K562 (cell line): ENCODE data around the gene STIM1. TPM values are rescaled to one million over a fixed set of nuclear protein-coding genes. Genes with fewer than 3 reads are reported as not detected.
A peak's percentile ranks its signal among the peaks of the same experiment; 100 is the strongest.

ENCODE experiments used
- BCL6 ChIP-seq: fragments of 250-450 bp; sonication (Bioruptor Pico); IDR thresholded peaks from 2 replicates; pipeline ENCODE4 v1.4.0; 2020
- CCAR2 ChIP-seq: fragments of 200-400 bp; formaldehyde crosslinking; IDR thresholded peaks from 2 replicates; pipeline ENCODE4 v1.6.1; 2017; ENCODE audit warnings: mild to moderate bottlenecking, low read depth, low read length
- CCNT2 ChIP-seq: IDR thresholded peaks from 2 replicates; pipeline ENCODE4 v1.6.1; 2011; ENCODE audit warnings: borderline replicate concordance, low read depth, mild to moderate bottlenecking, moderate library complexity, mixed read lengths, low read length; ENCODE audit not compliant: insufficient read length; ENCODE audit errors: extremely low read depth
- DNMT1 ChIP-seq: fragments of 450-650 bp; IDR thresholded peaks from 2 replicates; pipeline ENCODE4 v1.6.1; 2016; ENCODE audit warnings: antibody characterized with exemption, mild to moderate bottlenecking
- E2F1 ChIP-seq: sonication (generic); formaldehyde crosslinking; IDR thresholded peaks from 2 replicates; pipeline ENCODE4 v1.8.1; 2023; ENCODE audit warnings: mild to moderate bottlenecking, missing genetic modification reagents, moderate library complexity
- EP400 ChIP-seq: fragments of 450-650 bp; IDR thresholded peaks from 2 replicates; pipeline ENCODE4 v1.6.1; 2017; ENCODE audit warnings: antibody characterized with exemption, mild to moderate bottlenecking, moderate library complexity
- HMGXB4 ChIP-seq: sonication (generic); formaldehyde crosslinking; IDR thresholded peaks from 2 replicates; pipeline ENCODE4 v1.8.1; 2023; ENCODE audit warnings: mild to moderate bottlenecking, missing genetic modification reagents
- NFE2 ChIP-seq: IDR thresholded peaks from 2 replicates; pipeline ENCODE4 v1.6.1; 2014; ENCODE audit warnings: antibody characterized with exemption, low read depth
- NFIC ChIP-seq: fragments of 450-650 bp; IDR thresholded peaks from 2 replicates; pipeline ENCODE4 v1.6.1; 2017; ENCODE audit warnings: mild to moderate bottlenecking, inconsistent platforms
- RAD21 ChIP-seq, 2 experiments: fragments of 250-450 bp in 1 of 2; fragments of 450-650 bp in 1 of 2; sonication (Bioruptor Pico) in 1 of 2; formaldehyde crosslinking in 1 of 2; IDR thresholded peaks in 1 of 2; conservative IDR thresholded peaks in 1 of 2; 2 replicates each; pipeline versions ENCODE4 v1.4.0 to v1.8.0; 2020 to 2022; ENCODE audit warnings: mild to moderate bottlenecking in 2 of 2, moderate library complexity in 1 of 2
- SRSF1 ChIP-seq: fragments of 200-400 bp; formaldehyde crosslinking; IDR thresholded peaks from 2 replicates; pipeline ENCODE4 v1.6.1; 2017; ENCODE audit warnings: mild to moderate bottlenecking, low read depth, low read length, moderate library complexity
- TBL1XR1 ChIP-seq, 2 experiments: IDR thresholded peaks; 2 replicates each; pipeline ENCODE4 v1.6.1; 2012; ENCODE audit warnings: improper control_type of control experiment in 2 of 2, low read length in 2 of 2, mild to moderate bottlenecking in 1 of 2
- THAP12 ChIP-seq: fragments of 250-450 bp; sonication (Bioruptor Pico); IDR thresholded peaks from 2 replicates; pipeline ENCODE4 v1.9.0; 2021; ENCODE audit warnings: mild to moderate bottlenecking, inconsistent platforms
- YY1 ChIP-seq, 3 experiments: IDR thresholded peaks; 2 replicates each; pipeline ENCODE4 v1.6.1; 2011; ENCODE audit warnings: low read length in 2 of 3, mild to moderate bottlenecking in 2 of 3, moderate library complexity in 2 of 3, borderline replicate concordance in 1 of 3, control low read depth in 1 of 3, low read depth in 1 of 3; ENCODE audit not compliant: insufficient read depth in 3 of 3, insufficient replicate concordance in 2 of 3, control insufficient read depth in 1 of 3, insufficient read length in 1 of 3; ENCODE audit errors: extremely low read depth in 1 of 3
- ZC3H11A ChIP-seq: IDR thresholded peaks from 2 replicates; pipeline ENCODE4 v1.6.1; 2012; ENCODE audit warnings: low read depth, low read length, improper control_type of control experiment
- ZC3H4 ChIP-seq: sonication (generic); formaldehyde crosslinking; IDR thresholded peaks from 2 replicates; pipeline ENCODE4 v1.9.0; 2021; ENCODE audit warnings: missing genetic modification reagents, borderline replicate concordance
- ZNF212 ChIP-seq: fragments of 450-650 bp; formaldehyde crosslinking; IDR thresholded peaks from 2 replicates; pipeline ENCODE4 v1.4.0; 2020; ENCODE audit warnings: mild to moderate bottlenecking
- polyA plus RNA-seq, 8 experiments: library from polyadenylated mRNA; depleted of rRNA in 4 of 8; stranded (reverse) in 5 of 8; unstranded in 3 of 8; fragments of >200 nt; fragmentation: Nextera tagmentation in 2 of 8; fragmentation: Illumina TruSeq in 1 of 8; extraction: Ambion mirVana in 2 of 8; extraction: Trizol in 1 of 8; gene quantifications; 2 replicates each; pipeline versions ENCODE4 v1.2.1 to v1.2.3, GENCODE V29; 2011 to 2014; ENCODE audit warnings: inconsistent platforms in 1 of 8, missing spikeins in 1 of 8
- total RNA-seq, 7 experiments: library from RNA; depleted of rRNA in 6 of 7; stranded (reverse); fragments of >200 nt in 6 of 7; fragmentation: Illumina TruSeq in 2 of 7; extraction: Trizol in 2 of 7; gene quantifications; 2 replicates each; pipeline versions ENCODE4 v1.2.1 to v1.2.3, GENCODE V29; 2011 to 2021; ENCODE audit warnings: low replicate concordance in 1 of 7
- TF ChIP-seq, protein P1 (sequence below): fragments of 250-450 bp; sonication (Bioruptor Pico); IDR thresholded peaks from 2 replicates; pipeline ENCODE4 v1.5.0; 2021
- TF ChIP-seq, protein P2 (sequence below): IDR thresholded peaks from 2 replicates; pipeline ENCODE4 v1.6.1; 2016; ENCODE audit warnings: missing genetic modification characterization, missing compliant biosample characterization

The STIM1 gene
- total and polyA plus RNA-seq, 9 of the 15 experiments (the other 6 are each of a cell fraction or from before 2014, with no cell fraction given) = 7.7 to 50.5 (median 22.5) TPM

DNA sequence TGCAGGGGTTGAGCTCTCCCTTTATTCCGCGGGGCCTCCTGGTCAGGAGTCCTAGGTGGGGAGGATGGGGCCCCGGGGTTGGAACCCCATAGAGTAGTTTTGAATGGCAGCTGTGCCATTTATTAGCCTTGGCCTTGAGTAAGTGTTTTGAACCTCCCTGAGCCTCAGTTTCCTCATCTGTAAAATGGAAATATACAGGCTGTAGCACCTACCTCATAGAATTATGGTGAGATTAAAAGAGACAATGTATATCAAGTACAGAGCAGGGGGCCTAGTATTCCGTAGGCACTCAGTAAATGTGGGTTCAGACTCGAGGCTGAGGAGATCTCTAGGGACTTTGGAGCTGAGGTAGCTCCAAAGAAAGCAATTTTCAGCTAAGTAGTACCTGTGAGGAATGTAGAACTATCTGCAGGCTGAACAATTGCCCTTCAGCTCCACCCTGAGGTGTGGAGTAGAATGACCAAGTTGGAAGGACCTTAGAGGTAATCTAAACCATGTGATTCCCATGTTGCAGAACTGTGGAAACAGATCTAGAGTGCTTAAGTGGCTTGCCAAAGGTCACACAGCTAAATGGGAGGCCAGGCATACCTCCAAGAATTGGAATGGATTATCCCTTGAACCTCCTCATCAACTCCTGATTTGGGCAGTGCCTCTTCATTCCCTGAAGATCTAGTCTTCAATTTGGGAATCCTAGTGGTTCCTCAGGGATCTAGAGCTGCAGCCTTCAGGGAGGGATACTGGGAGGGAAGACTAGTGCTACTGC lies 46.4 kb upstream of the STIM1 start (continued):
- TF ChIP-seq, protein P1, sequence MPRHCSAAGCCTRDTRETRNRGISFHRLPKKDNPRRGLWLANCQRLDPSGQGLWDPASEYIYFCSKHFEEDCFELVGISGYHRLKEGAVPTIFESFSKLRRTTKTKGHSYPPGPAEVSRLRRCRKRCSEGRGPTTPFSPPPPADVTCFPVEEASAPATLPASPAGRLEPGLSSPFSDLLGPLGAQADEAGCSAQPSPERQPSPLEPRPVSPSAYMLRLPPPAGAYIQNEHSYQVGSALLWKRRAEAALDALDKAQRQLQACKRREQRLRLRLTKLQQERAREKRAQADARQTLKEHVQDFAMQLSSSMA (CRISPR knock-in tag) = no peak
- TF ChIP-seq SRSF1 (no peak), DNMT1 (no peak), BCL6 (CRISPR knock-in tag) (no peak), ZC3H11A (no peak), TBL1XR1 (IDR thresholded peaks at IDR 0.05; ENCODE audit: low read length in 2 of 2) (no peak), NFE2 (no peak), RAD21 (CRISPR knock-in tag; conservative IDR thresholded peaks at IDR 0.05 in 1 of 2, IDR thresholded peaks at IDR 0.05 in 1 of 2) (peak; percentile 47 to 77), CCAR2 (no peak), THAP12 (no peak), ZC3H4 (CRISPR knock-in tag) (no peak), CCNT2 (no peak), NFIC (no peak), HMGXB4 (no peak), YY1 (IDR thresholded peaks at IDR 0.05; ENCODE audit: borderline replicate concordance in 1 of 3, control insufficient read depth in 1 of 3, extremely low read depth in 1 of 3, insufficient read depth in 3 of 3, insufficient read length in 1 of 3, insufficient replicate concordance in 2 of 3, low read depth in 1 of 3, low read length in 2 of 3) (no peak), ZNF212 (CRISPR knock-in tag) (no peak), E2F1 (CRISPR knock-in tag) (no peak), EP400 (peak; percentile 22; the same call in 1 of the 2 replicates)
- TF ChIP-seq, protein P2, sequence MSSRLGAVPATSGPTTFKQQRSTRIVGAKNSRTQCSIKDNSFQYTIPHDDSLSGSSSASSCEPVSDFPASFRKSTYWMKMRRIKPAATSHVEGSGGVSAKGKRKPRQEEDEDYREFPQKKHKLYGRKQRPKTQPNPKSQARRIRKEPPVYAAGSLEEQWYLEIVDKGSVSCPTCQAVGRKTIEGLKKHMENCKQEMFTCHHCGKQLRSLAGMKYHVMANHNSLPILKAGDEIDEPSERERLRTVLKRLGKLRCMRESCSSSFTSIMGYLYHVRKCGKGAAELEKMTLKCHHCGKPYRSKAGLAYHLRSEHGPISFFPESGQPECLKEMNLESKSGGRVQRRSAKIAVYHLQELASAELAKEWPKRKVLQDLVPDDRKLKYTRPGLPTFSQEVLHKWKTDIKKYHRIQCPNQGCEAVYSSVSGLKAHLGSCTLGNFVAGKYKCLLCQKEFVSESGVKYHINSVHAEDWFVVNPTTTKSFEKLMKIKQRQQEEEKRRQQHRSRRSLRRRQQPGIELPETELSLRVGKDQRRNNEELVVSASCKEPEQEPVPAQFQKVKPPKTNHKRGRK = no peak
